ENCODE data around the gene C16orf92.

C16orf92 gene, protein sequence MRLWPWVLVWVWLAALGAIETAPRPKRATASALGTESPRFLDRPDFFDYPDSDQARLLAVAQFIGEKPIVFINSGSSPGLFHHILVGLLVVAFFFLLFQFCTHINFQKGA

DNA sequence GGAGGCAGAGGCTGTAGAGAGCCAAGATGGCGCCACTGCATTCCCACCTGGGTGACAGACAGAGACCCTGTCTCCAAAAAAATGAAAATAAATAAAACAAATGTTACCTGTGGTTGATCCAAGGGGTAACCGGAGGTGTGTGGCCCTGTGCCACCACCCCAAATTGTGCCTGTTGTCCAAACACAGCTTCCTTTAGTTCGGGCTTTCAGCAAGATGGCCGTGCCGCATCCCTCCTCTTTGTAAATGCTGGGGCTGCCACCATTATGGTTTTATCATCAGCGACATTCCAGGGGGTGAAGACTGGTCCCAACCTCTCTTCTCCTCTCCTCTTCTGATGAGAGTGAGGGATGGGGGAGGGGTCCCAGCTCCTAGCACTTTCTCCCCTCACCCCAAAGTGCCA, at the start of gene C16orf92:
TSS of gene C16orf92 (plus strand) at position 312 of the 400 bp plus-strand sequence. CDS start 143 bp downstream, outside the sequence.
- DNase-seq, result no peak

DNA sequence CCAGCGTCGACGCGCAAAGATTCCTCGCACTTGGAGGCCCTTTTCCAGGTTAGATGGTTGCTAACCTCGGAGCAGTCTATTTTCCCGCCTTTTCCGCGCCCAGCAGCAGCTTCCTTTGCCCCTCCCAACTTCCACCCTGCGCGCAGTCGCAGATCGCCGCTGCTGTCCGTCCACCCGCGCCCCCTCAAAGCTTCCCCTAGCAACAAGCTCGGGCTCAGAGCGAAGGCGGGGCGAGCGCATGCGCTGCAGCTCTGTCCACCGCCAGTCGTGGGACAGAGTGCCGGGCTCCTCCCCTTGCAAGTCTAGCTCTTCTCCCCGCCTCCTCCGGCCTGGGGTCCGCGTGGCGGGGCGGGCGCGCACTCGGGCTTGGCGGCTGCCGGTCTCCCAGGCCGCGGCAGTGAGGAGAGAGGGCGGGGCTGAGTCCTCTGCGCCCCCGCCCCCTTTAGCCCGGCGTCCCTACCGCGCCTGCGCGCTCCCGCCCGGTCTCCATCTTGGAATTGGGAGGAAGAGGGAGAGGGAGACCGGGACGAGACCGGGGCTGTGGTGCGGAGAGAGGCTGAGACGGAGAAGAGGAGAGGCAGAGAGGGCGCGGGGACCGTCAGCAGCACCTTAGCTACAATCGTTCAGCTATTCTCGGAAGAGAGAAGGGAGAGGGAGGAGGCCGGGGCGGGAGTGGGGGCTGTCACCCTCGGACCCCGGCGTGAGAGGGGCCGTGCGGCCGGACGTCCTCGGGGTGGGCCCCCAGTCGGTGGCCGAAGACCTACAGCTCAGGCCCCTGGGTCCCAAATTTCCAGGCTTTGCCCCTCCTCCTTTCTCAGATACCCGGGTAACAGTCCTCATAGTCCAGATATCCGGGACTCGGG, 49.4 kb upstream of the C16orf92 start, which contains the start of gene TAOK2:
TSS of gene TAOK2 (plus strand) at position 485 of the 863 bp plus-strand sequence. CDS start 3,905 bp downstream, outside the sequence.
- peak; percentile 99 for DNase-seq

DNA sequence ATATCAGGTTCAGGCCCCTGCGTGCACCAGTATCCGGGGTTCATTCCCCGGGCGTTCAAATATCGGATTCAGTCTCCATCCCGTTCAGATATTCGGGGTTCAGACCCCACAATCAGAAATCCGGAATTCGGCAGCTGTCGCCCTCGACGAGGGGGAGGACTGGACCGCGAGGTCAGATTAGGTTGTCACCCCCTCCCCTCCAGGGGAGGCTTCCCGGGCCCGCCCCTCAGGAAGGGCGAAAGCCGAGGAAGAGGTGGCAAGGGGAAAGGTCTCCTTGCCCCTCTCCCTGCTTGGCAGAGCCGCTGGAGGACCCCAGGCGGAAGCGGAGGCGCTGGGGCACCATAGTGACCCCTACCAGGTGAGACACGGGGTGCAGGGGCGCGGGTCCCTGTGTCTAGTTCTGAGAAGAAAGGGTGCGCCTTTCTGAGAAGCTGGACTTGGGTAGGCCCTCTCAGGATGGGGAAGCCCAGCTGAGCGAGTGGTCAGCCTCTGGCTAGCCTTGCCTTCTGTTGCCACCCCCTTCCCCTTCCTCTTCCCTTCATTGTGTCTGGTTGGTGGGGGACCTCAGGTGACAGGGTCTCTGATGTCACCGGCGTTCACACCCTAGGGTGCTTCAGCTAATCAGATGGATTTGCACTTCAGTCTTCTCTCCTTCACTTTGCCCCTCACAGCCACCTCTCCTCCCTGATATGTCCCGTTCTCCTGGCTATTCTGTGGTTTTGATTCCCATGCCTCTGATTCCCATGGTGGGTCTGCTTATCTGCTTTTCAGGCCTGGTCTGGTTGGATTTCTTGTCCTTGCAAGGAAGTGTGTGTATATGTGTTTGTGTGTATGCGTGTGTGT, 48.5 kb upstream of the C16orf92 start:
- no peak for DNase-seq

DNA sequence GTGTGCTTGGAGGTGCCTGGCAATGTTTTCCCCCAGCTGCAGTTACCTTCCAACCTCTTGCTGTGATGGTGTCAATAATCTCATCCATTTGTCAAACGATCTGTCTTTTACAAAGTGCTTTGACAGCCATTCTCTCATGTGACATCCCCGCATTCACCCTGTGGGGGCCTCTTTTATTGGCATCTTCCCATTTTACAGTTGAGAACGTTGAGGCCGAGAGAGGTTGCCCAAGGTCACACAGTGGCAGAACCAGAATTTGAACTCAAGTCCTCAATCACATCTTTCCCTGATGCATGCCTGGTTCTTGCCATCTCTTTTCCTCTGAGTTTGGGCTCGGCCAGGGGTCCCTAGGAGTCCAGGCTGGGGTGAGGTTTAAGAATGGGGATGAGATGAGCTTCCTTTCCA, 47.9 kb upstream of the C16orf92 start:
- DNase-seq, result no peak

DNA sequence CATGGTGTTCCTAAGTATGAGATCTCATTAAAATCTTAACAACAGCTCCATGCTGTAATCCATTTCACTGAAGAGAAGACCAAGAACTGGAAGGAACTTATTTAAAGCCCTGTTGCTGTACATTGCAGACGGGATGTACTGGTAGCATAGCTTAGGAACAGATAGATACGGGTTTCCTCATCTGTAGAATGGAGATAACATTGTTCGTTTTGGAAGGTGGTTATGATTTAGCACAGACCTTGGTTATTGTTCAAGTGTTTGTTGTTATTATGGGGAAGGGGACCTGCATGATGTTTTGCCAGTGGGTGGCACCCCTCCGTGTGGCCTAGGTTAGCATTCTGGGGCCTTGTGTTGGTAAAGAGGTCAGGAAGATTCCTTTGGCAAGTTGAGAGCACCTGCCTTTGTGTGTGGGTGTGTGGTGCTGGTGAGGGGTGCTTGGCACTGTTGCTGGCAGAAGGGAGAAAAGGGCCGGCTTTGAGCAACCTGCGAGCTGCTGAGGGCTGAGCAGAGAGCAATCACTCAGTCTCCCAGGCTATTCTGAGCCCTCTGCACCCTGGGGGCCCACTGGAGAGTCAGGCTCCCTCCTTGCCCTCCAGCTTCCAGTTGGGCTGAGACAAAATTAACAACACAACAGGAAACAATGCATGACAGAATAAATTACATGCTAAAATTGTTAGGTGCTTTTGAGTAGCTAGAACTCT, 47.0 kb upstream of the C16orf92 start:
- DNase-seq, result no peak

DNA sequence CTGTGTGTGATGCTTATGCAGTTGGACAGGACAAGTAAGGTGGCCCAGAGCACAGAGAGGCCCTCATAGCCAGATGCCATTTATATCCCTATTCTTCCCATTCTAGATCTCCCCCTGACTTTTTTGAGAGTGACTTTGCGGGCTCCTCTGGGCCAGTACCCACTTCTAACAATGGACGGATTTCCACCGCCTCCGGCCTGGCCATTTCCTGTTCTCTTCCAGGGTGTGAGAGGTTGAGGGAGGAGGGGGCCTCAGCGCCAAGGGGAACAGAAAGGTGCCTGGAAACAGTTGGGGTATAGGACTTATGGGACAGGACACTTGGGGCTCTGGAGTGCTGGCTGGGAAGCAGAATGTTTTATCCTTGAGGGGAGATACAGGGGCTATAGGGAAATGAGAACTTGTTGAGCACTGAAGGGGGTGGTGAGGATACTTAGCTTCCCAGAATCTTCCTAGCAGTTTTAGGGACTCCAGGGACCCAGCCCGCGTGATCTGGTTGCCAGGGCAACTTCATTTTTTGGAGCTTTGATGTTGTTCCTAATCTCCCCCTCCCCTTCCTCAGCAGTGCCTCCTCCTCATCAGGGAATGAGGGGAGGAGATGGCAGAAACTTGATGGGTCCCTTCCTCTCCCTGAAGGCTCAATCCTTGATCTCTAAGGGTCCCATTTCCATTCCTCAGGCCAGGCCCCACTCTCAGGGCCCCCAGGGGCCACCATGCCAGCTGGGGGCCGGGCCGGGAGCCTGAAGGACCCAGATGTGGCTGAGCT, 45.8 kb upstream of the C16orf92 start:
- no peak for DNase-seq

DNA sequence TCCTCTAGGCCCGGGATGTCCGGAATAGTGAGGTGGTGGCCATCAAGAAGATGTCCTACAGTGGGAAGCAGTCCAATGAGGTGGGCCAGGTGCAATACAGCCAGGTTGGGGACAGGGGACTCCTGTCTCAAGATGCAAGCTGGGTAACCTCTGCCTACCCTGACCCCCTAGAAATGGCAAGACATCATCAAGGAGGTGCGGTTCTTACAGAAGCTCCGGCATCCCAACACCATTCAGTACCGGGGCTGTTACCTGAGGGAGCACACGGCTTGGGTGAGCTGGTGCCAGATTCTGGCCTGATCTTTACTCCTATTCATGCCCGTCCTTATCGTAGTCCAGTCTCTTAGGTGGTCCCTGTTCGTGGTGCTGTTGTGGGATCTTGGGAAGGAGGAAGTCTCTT, 44.9 kb upstream of the C16orf92 start:
- DNase-seq, result no peak

DNA sequence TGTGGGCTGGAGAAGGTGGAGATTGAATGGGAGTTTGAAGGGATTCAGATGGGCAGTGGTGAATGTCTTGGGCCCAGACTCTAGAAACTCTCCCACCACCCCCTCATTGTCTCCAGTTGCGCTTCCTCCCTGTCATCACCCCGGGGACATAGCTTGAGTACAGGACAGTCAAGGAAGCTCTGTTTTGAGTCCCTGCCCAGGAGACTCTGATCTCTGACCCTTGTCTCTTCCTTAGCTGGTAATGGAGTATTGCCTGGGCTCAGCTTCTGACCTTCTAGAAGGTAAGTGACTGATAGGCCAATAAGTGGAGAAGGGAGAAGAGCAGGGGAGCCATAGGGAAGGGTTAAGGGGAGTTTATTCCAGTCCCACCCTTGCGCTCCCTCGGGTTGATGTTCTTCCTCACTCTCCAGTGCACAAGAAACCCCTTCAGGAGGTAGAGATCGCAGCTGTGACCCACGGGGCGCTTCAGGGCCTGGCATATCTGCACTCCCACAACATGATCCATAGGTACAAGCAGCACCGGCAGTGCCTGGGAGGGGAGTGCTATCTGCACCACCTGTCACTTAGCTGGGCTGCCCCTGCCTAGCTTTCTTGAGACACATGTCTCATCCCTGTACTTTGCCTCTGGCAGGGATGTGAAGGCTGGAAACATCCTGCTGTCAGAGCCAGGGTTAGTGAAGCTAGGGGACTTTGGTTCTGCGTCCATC, 44.3 kb upstream of the C16orf92 start:
- no peak for DNase-seq

DNA sequence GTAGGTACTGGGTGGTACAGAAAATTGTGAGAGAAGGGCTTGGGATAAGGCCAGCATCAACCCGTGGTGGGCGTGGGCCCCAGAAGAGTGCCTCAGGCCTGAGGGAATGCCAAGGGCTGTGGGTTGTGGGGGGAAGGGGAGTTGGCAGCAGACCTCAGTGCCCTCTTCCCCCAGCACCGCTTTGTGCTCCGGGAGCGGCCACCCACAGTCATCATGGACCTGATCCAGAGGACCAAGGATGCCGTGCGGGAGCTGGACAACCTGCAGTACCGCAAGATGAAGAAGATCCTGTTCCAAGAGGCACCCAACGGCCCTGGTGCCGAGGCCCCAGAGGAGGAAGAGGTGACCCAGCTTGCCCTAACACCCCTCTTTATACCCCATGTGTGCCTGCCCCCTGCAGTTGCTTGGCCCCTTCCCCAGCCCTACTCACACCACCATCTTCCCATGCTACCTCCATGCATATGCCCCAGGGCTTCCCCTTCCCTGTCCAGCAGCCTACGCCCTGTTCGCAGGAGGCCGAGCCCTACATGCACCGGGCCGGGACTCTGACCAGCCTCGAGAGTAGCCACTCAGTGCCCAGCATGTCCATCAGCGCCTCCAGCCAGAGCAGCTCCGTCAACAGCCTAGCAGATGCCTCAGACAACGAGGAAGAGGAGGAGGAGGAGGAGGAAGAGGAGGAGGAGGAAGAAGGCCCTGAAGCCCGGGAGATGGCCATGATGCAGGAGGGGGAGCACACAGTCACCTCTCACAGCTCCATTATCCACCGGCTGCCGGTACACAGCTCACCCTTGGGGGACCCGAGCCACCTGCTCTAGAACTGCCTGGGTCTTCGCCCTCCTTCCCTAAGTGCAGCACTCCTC, 40.2 kb upstream of the C16orf92 start:
- DNase-seq, result no peak

DNA sequence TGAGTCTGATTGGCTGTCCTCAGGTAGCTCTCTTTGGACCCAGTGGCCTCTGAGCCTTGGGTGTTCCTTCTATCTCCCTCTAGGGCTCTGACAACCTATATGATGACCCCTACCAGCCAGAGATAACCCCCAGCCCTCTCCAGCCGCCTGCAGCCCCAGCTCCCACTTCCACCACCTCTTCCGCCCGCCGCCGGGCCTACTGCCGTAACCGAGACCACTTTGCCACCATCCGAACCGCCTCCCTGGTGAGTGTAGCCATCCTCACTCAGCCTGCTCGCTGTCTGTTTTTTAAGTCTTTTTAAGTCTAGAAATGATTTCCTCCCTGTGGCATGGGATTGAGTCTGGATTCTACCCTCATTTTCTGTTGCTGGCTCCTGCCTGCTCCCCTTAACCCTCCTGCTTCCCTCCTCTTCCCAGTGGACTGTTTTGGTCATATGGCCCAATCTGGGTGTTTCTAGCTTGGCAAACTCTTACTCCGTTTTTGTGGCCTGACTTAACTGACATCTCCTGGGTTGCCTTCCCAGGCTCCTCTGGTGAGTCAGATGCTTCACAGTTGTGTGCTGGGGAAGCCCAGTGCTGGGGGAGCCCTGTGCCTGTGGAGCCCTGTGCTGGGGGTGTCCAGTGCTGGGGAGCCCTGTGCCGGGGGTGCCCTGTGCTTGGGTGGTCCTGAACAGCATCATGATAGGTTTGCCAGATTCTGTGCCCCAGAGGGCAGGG, 39.4 kb upstream of the C16orf92 start:
- no peak for DNase-seq

DNA sequence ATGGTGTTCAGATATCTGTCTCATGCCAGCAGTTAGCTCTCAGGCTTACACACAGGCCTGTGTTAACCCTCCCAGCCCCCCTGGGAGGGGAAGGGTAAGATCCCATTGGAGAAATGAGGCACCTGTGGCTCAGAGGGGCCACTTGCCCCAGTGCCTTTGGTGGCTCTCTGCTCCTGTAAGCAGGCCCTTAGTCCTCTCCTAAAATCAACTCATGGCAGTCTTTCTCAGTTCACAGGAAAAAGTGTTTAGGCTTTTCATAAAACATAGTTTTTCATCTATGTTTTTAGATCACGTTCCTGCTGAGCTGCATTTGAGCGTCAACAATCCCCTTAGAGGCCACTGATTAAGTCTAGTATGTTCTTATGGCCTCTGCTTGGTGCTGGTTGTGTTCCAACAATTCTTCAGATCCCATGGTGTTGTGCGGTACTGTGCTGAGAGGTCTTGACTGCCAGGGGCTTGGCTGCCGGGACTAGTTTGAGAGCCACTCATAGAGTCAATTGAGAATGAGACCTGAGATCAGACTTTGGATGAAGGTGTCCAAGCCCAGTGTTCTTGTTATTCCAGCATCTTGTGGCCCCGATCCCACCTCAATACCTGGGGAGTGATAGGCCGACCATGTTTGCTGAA, 38.7 kb upstream of the C16orf92 start:
- no peak for DNase-seq

DNA sequence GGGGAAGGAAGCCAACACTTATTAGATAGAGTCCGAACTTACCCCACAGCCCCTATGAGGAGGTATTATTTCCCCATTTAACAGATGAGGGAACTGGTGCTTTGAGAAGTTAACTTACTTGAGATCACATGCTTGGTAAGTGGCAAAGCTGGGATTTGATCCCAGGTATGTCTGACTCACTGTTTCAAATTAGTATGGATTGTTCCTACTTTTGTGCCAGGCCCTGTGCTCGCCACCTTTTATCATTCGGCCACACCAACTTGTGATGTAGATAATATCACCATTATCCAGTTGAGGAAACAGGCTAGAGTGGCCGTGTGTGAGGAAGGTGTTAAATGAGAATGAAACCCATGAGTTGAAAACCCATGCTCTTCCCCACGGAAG, 38.2 kb upstream of the C16orf92 start:
- no peak for DNase-seq

DNA sequence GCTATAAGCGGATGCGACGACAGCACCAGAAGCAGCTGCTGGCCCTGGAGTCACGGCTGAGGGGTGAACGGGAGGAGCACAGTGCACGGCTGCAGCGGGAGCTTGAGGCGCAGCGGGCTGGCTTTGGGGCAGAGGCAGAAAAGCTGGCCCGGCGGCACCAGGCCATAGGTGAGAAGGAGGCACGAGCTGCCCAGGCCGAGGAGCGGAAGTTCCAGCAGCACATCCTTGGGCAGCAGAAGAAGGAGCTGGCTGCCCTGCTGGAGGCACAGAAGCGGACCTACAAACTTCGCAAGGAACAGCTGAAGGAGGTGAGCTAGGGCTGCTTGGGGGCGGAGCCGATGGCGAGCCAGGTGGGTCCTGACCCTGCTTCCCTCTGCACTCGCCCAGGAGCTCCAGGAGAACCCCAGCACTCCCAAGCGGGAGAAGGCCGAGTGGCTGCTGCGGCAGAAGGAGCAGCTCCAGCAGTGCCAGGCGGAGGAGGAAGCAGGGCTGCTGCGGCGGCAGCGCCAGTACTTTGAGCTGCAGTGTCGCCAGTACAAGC, 37.7 kb upstream of the C16orf92 start:
- DNase-seq, result no peak

DNA sequence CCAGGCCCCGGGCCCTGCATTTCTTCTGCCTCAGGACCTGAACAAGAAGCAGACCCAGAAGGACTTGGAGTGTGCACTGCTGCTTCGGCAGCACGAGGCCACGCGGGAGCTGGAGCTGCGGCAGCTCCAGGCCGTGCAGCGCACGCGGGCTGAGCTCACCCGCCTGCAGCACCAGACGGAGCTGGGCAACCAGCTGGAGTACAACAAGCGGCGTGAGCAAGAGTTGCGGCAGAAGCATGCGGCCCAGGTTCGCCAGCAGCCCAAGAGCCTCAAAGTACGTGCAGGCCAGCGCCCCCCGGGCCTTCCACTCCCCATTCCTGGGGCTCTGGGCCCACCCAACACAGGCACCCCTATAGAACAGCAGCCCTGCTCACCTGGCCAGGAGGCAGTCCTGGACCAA, 36.8 kb upstream of the C16orf92 start:
- DNase-seq, result no peak

DNA sequence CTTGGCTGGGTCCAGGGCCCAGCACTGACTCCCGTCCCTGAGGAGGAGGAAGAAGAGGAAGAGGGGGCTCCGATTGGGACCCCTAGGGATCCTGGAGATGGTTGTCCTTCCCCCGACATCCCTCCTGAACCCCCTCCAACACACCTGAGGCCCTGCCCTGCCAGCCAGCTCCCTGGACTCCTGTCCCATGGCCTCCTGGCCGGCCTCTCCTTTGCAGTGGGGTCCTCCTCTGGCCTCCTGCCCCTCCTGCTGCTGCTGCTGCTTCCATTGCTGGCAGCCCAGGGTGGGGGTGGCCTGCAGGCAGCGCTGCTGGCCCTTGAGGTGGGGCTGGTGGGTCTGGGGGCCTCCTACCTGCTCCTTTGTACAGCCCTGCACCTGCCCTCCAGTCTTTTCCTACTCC, 36.1 kb upstream of the C16orf92 start:
- no peak for DNase-seq

DNA sequence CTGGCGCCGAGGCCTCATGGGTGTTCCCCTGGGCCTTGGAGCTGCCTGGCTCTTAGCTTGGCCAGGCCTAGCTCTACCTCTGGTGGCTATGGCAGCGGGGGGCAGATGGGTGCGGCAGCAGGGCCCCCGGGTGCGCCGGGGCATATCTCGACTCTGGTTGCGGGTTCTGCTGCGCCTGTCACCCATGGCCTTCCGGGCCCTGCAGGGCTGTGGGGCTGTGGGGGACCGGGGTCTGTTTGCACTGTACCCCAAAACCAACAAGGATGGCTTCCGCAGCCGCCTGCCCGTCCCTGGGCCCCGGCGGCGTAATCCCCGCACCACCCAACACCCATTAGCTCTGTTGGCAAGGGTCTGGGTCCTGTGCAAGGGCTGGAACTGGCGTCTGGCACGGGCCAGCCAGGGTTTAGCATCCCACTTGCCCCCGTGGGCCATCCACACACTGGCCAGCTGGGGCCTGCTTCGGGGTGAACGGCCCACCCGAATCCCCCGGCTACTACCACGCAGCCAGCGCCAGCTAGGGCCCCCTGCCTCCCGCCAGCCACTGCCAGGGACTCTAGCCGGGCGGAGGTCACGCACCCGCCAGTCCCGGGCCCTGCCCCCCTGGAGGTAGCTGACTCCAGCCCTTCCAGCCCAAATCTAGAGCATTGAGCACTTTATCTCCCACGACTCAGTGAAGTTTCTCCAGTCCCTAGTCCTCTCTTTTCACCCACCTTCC, 35.5 kb upstream of the C16orf92 start:
- DNase-seq, result no peak

DNA sequence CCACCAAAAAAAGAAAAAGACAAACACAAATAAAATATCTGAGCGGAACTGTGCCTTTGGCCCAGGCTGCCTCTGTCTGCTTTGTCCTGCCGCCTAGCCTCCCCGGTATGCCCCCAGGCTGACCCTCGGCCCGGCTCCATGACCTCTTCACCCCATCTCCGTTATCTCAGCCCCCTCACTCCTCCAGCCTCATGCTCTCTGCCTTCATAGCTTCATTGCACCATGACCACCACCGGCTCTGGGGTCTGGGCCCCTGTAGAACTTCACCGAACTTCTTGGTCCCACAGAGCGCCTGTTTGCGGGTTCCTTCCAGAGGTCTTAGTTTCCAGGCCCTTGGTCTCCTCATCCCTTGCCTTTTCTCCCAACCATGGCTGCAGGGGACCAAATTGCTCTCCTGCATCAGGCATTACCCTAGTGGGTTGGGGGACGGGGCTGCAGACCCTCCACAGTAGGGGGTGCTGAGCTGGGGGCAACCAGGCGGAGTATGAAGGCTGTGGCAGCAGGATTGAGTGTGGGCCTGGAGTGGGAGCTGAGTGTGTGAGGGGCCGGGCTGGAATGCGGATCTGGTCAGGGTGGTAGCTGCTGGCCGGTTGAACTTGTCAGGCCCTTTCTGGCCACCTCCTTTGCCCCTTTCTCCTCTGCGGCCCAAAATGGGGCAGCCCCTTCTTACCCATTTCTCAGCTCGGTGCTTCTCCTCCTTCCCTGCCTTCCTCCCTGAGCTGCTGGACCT, 34.5 kb upstream of the C16orf92 start:
- DNase-seq, result no peak
